CD14-positive monocyte (primary cell): ENCODE data around the gene UBE2G1. TPM values are rescaled to one million over a fixed set of nuclear protein-coding genes. Genes with fewer than 3 reads are reported as not detected.

ENCODE experiments used
- DNase-seq, 3 donors: peaks; one replicate each; pipeline ENCODE4 v3.0.0-alpha.2; 2011 to 2022
- H2AFZ ChIP-seq: 2 replicates; pipeline ENCODE4 v1.6.0; 2012; ENCODE audit warnings: mild to moderate bottlenecking, low read depth, low read length, inconsistent platforms; ENCODE audit not compliant: insufficient read depth, poor library complexity, severe bottlenecking
- H3K27ac ChIP-seq, 2 donors: 1 replicate in 1 of 2; 2 replicates in 1 of 2; pipeline ENCODE4 v1.5.1; 2012 to 2013; ENCODE audit warnings: low read length in 2 of 2, control low read depth in 1 of 2, inconsistent platforms in 1 of 2, low read depth in 1 of 2, mild to moderate bottlenecking in 1 of 2
- H3K27me3 ChIP-seq, 2 donors: one replicate each; pipeline versions ENCODE4 v1.6.0 to v1.6.1; 2011 to 2013; ENCODE audit warnings: low read length in 2 of 2; ENCODE audit not compliant: control insufficient read depth in 2 of 2, insufficient read depth in 2 of 2
- H3K36me3 ChIP-seq, 2 donors: replicated peaks in 1 of 2; 1 replicate in 1 of 2; 2 replicates in 1 of 2; pipeline versions ENCODE4 v1.5.1 to v1.6.1; 2012 to 2013; ENCODE audit warnings: low read length in 2 of 2, control low read depth in 1 of 2, inconsistent platforms in 1 of 2, mild to moderate bottlenecking in 1 of 2; ENCODE audit not compliant: insufficient read depth in 2 of 2, control insufficient read depth in 1 of 2
- H3K4me1 ChIP-seq, 2 donors: 1 replicate in 1 of 2; 2 replicates in 1 of 2; pipeline versions ENCODE4 v1.5.1 to v1.6.1; 2012 to 2013; ENCODE audit warnings: low read length in 2 of 2, control low read depth in 1 of 2, inconsistent platforms in 1 of 2, mild to moderate bottlenecking in 1 of 2, moderate library complexity in 1 of 2; ENCODE audit not compliant: insufficient read depth in 2 of 2, control insufficient read depth in 1 of 2
- H3K4me2 ChIP-seq: replicated peaks from 2 replicates; pipeline ENCODE3; 2012; ENCODE audit warnings: low read length, moderate library complexity, mild to moderate bottlenecking; ENCODE audit not compliant: poor library complexity, severe bottlenecking; ENCODE audit errors: extremely low read depth
- H3K4me3 ChIP-seq, 3 experiments: fragments of 200-600 bp in 1 of 3; sonication (generic) in 1 of 3; replicated peaks in 1 of 3; 1 replicate in 2 of 3; 2 replicates in 1 of 3; pipeline ENCODE4 v1.5.1; 2011 to 2013; ENCODE audit warnings: low read length in 3 of 3, mild to moderate bottlenecking in 3 of 3, control low read depth in 2 of 3, low read depth in 2 of 3, inconsistent platforms in 1 of 3, moderate library complexity in 1 of 3
- H3K79me2 ChIP-seq: 2 replicates; pipeline ENCODE4 v1.6.0; 2012; ENCODE audit warnings: mild to moderate bottlenecking, control low read depth, inconsistent platforms, low read length, moderate library complexity; ENCODE audit not compliant: insufficient read depth
- H3K9ac ChIP-seq: 2 replicates; pipeline ENCODE4 v1.6.0; 2017; ENCODE audit warnings: low read length, mild to moderate bottlenecking; ENCODE audit not compliant: insufficient read depth, poor library complexity, severe bottlenecking
- H3K9me3 ChIP-seq, 2 donors: replicated peaks in 1 of 2; 1 replicate in 1 of 2; 2 replicates in 1 of 2; pipeline versions ENCODE4 v1.5.1 to v1.6.1; 2012 to 2013; ENCODE audit warnings: low read length in 2 of 2, control low read depth in 1 of 2; ENCODE audit not compliant: control insufficient read depth in 1 of 2, insufficient read depth in 1 of 2
- H4K20me1 ChIP-seq: 2 replicates; pipeline ENCODE4 v1.6.0; 2012; ENCODE audit warnings: mild to moderate bottlenecking, low read length, control low read depth, moderate library complexity; ENCODE audit not compliant: insufficient read depth
- H3K27ac Mint-ChIP-seq, 7 donors: one replicate each; pipeline ENCODE4 v1.8.0; 2020; ENCODE audit warnings: mild to moderate bottlenecking in 7 of 7, mixed read lengths in 7 of 7, moderate library complexity in 6 of 7, inconsistent platforms in 2 of 7
- H3K27me3 Mint-ChIP-seq, 3 donors: one replicate each; pipeline ENCODE4 v1.8.0; 2021 to 2022; ENCODE audit warnings: low read depth in 3 of 3, mild to moderate bottlenecking in 3 of 3, mixed read lengths in 3 of 3, moderate library complexity in 3 of 3, inconsistent platforms in 1 of 3
- H3K36me3 Mint-ChIP-seq, 2 donors: one replicate each; pipeline ENCODE4 v1.8.0; 2020; ENCODE audit warnings: mixed read lengths in 2 of 2, inconsistent platforms in 1 of 2, mild to moderate bottlenecking in 1 of 2
- H3K4me1 Mint-ChIP-seq: one replicate; pipeline ENCODE4 v1.8.0; 2020; ENCODE audit warnings: mild to moderate bottlenecking, mixed read lengths
- H3K4me3 Mint-ChIP-seq, 2 donors: one replicate each; pipeline ENCODE4 v1.8.0; 2020; ENCODE audit warnings: mild to moderate bottlenecking in 2 of 2, mixed read lengths in 2 of 2, moderate library complexity in 1 of 2
- H3K9me3 Mint-ChIP-seq, 7 donors: one replicate each; pipeline ENCODE4 v1.8.0; 2020 to 2022; ENCODE audit warnings: mixed read lengths in 7 of 7, mild to moderate bottlenecking in 6 of 7, moderate library complexity in 6 of 7, inconsistent platforms in 2 of 7
- CTCF ChIP-seq: fragments of 200-600 bp; IDR thresholded peaks from one replicate; pipeline ENCODE4 v1.8.0; 2022; ENCODE audit warnings: antibody characterized with exemption, mild to moderate bottlenecking
- WGBS: methylation state at CpG from one replicate; pipeline ENCODE4 v1.1.5; 2013; ENCODE audit warnings: missing lambda C conversion rate; ENCODE audit not compliant: insufficient coverage; 5-methylcytosine and 5-hydroxymethylcytosine counted together
- intact Hi-C, 2 donors: fragments of 100-400 bp; cut with micrococcal nuclease; formaldehyde crosslinking; loops; one replicate each; pipeline versions ENCODE4 v1.15.0 to v1.15.1; 2023
- polyA plus RNA-seq, 3 donors: library from polyadenylated mRNA; depleted of rRNA in 1 of 3; unstranded in 2 of 3; stranded (reverse) in 1 of 3; fragments of 300-500 nt in 2 of 3; fragments of >200 nt in 1 of 3; fragmentation: Illumina TruSeq in 2 of 3; gene quantifications; 1 replicate in 2 of 3; 2 replicates in 1 of 3; pipeline ENCODE4 v1.2.3, GENCODE V29; 2012 to 2021

The UBE2G1 gene
- polyA plus RNA-seq, 3 donors, result 18.3 to 41.4 (median 29.3) TPM

GRCh38 chr17:4334332-4334731 is 32.1 kb downstream of the UBE2G1 start:
- no peaks in the 10 kb centered on the region for H3K36me3 ChIP-seq
- H3K4me1 Mint-ChIP-seq, result peaks cover 8% of the 10 kb centered on the region
- no peak overlapping the region for H2AFZ ChIP-seq
- no peaks in the 10 kb centered on the region for H3K9me3 ChIP-seq
- H3K4me2 ChIP-seq, result no peak overlapping the region
- H3K9me3 Mint-ChIP-seq, result no peaks in the 10 kb centered on the region
- no peak overlapping the region for H3K4me3 ChIP-seq
- H3K36me3 Mint-ChIP-seq, result peaks cover 0 to 2% of the 10 kb centered on the region in 2 donors
- H3K27me3 Mint-ChIP-seq, result no peaks in the 10 kb centered on the region
- TF ChIP-seq CTCF, result no peak
- WGBS, result no CpG with 5 or more reads among the region's 6 CpGs
- H3K27ac ChIP-seq, result no peak overlapping the region
- DNase-seq, result no peak
- H3K4me3 Mint-ChIP-seq, result no peak overlapping the region
- H3K27ac Mint-ChIP-seq, result no peak overlapping the region
- H3K9ac ChIP-seq, result no peak overlapping the region
- H3K4me1 ChIP-seq, result no peaks in the 10 kb centered on the region
- intact Hi-C loops, result no loop called here
- peaks cover 95% of the 10 kb centered on the region for H3K79me2 ChIP-seq
- peaks cover 95% of the 10 kb centered on the region for H4K20me1 ChIP-seq
- no peaks in the 10 kb centered on the region for H3K27me3 ChIP-seq

- Histone ChIP-seq H2AFZ (no peak overlapping the region), H3K4me2 (no peak overlapping the region), H3K36me3 (no peaks in the 10 kb centered on the region), H3K9me3 (no peaks in the 10 kb centered on the region), H3K27me3 (no peaks in the 10 kb centered on the region), H4K20me1 (peaks cover 95% of the 10 kb centered on the region), H3K4me1 (no peaks in the 10 kb centered on the region), H3K4me3 (no peak overlapping the region), H3K27ac (no peak overlapping the region), H3K79me2 (peaks cover 95% of the 10 kb centered on the region), H3K9ac (no peak overlapping the region)
- H3K4me1 Mint-ChIP-seq, result peaks cover 8% of the 10 kb centered on the region
- H3K27ac Mint-ChIP-seq, result no peak overlapping the region
- no peaks in the 10 kb centered on the region for H3K27me3 Mint-ChIP-seq
- WGBS, result 97% methylated on average over 7 of the region's 9 CpGs
- peaks cover 0 to 2% (median 0%) of the 10 kb centered on the region in 7 donors for H3K9me3 Mint-ChIP-seq
- no peak for DNase-seq
- H3K36me3 Mint-ChIP-seq, result peaks cover 0 to 6% of the 10 kb centered on the region in 2 donors
- TF ChIP-seq CTCF, result no peak
- no peak overlapping the region for H3K4me3 Mint-ChIP-seq
- intact Hi-C loops, result no loop called here
These were observed 33.4 kb downstream of the UBE2G1 start for GRCh38 chr17:4333041-4333440.
